HFFc6 (cell line): Measurements from ENCODE around the gene SLC6A2. TPM values are rescaled to one million over a fixed set of nuclear protein-coding genes. Genes with fewer than 3 reads are reported as not detected.

Experiments used
- DNase-seq: peaks from one replicate; pipeline ENCODE4 v3.0.0-alpha.2; 2018
- H3K27ac Mint-ChIP-seq: 2 replicates; pipeline ENCODE4 v1.8.0; 2020; ENCODE audit warnings: mild to moderate bottlenecking, mixed read lengths
- H3K27me3 Mint-ChIP-seq: 2 replicates; pipeline ENCODE4 v1.8.0; 2021; ENCODE audit warnings: mild to moderate bottlenecking, moderate library complexity, mixed read lengths; ENCODE audit not compliant: insufficient read depth
- H3K36me3 Mint-ChIP-seq: 2 replicates; pipeline ENCODE4 v1.8.0; 2021; ENCODE audit warnings: low read depth, mixed read lengths
- H3K4me1 Mint-ChIP-seq: 2 replicates; pipeline ENCODE4 v1.8.0; 2020; ENCODE audit warnings: low read depth, mixed read lengths
- H3K4me3 Mint-ChIP-seq: 2 replicates; pipeline ENCODE4 v1.8.0; 2020; ENCODE audit warnings: mild to moderate bottlenecking, moderate library complexity, mixed read lengths
- H3K9me3 Mint-ChIP-seq: 2 replicates; pipeline ENCODE4 v1.8.0; 2020; ENCODE audit warnings: mild to moderate bottlenecking, mixed read lengths
- CTCF ChIP-seq: fragments of 200-600 bp; sonication (generic); IDR thresholded peaks from 2 replicates; pipeline ENCODE4 v1.5.0; 2021; ENCODE audit warnings: antibody characterized with exemption, mild to moderate bottlenecking
- total RNA-seq, 6 experiments: library from RNA; stranded (reverse); fragmentation: NEBNext Ultra II Directional; extraction: Animal tissue kit (Norgen Biotek cat#: 25700); gene quantifications; 2 replicates in 1 of 6; 3 replicates in 5 of 6; pipeline ENCODE4 v1.2.3, GENCODE V29; 2021

SLC6A2 gene
- total RNA-seq, 6 experiments from 2014 or later, result not detected

DNA sequence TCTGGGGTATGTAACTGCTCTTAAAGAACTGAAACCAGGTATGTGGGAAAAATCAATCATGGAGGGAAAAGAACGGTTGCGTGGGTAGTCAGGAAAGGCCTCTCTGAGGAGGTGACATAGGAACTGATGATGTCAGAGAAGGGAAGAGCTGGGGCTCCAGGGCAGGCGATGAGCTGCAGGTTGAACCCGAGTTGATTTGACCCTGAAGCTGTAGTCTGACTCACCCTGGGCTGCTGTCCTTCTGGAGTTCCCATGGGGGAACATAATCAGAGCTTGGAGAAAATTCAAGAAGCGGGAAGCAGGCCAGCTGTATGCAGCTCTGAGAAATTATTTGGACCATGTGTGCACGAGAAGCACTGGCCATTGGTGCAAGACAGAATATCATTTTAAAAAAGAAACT is 16.7 kb downstream of the SLC6A2 start:
- peak; percentile 24 for DNase-seq
- Mint-ChIP-seq H3K27me3 (peaks cover 14% of the 10 kb centered on the region), H3K36me3 (no peaks in the 10 kb centered on the region), H3K27ac (no peak overlapping the region), H3K9me3 (no peaks in the 10 kb centered on the region; the same call in 1 of the 2 replicates), H3K4me1 (peaks cover 24% of the 10 kb centered on the region), H3K4me3 (no peak overlapping the region)
- TF ChIP-seq CTCF, result no peak

DNA sequence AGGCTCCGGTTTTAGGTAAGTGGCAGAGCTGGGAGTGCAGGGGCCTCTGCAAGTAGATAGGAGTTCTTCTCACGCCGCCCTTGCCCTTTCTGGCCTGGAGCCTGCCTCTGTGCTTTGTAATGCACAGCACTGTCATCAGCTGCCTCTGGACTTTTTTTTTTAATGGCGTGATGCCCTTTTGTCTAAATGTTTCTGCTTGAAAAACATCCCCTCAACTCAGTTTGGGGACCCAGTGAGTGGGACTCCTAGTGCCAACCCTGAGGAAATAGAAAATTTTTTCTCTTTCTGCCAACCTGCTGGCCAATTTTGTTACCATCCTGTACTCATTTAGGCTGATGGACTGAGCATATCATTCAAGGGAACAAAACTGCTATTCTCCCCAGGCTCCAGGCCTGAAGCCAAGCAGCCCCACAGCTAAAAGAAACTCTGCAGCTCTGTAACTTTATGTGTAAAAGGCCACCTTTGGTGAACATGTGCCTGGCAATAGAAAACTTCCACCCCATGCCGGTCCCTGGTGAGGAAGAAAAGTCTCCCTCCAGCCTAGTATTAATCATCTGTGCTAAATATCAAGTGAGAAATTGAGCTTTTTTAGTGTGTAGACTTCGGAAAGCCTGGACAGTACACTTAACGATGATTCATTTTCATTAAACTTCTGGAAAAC is 22.5 kb downstream of the SLC6A2 start:
- no peak overlapping the region for H3K4me3 Mint-ChIP-seq
- no peak for DNase-seq
- no peaks in the 10 kb centered on the region for H3K4me1 Mint-ChIP-seq
- H3K36me3 Mint-ChIP-seq, result no peaks in the 10 kb centered on the region
- no peak for TF ChIP-seq CTCF
- peaks cover 25% of the 10 kb centered on the region for H3K27me3 Mint-ChIP-seq
- no peaks in the 10 kb centered on the region for H3K9me3 Mint-ChIP-seq
- H3K27ac Mint-ChIP-seq, result no peak overlapping the region

DNA sequence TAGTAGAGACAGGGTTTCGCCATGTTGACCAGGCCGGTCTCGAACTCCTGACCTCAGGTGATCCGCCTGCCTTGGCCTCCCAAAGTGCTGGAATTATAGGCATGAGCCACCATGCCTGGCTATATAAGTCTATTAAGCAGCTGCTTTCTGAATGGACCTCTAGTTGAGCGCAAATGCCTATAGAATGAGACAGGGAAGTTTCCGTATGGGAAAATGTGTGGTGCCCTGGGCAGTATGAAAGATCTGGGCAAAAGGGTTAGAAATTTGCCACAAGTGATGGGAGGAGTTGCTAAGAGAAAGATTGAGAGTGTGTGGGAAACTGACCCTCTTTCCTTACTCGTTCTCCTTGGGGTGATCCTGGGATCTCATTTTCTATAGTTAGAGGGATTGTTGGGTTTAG is 26.3 kb downstream of the SLC6A2 start:
- Mint-ChIP-seq H3K27ac (no peak overlapping the region), H3K4me3 (no peak overlapping the region), H3K36me3 (no peaks in the 10 kb centered on the region), H3K27me3 (peaks cover 16% of the 10 kb centered on the region), H3K9me3 (no peaks in the 10 kb centered on the region), H3K4me1 (no peaks in the 10 kb centered on the region)
- no peak for TF ChIP-seq CTCF
- no peak for DNase-seq

DNA sequence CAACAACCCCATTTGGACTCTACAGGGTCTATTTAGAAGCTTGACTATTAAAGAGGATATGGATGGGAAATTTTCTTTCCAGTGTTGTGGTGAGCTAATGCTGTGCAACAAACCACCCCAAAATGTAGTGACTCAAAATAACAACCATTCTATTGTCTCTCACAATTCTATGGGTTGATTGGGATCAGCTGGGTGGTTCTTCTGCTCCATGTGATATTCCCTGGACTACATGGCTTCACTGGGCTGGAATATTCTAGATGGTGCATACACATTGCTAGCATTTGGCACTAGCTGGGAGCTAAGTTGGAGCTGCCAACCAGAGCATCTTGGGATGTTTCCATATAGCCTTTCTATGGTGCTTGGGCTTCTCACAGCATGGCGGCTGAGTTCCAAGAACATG is 30.2 kb downstream of the SLC6A2 start:
- Mint-ChIP-seq H3K4me1 (no peaks in the 10 kb centered on the region), H3K9me3 (no peaks in the 10 kb centered on the region), H3K4me3 (no peak overlapping the region), H3K36me3 (no peaks in the 10 kb centered on the region), H3K27me3 (peaks cover 12% of the 10 kb centered on the region), H3K27ac (no peak overlapping the region)
- DNase-seq, result no peak
- TF ChIP-seq CTCF, result no peak

DNA sequence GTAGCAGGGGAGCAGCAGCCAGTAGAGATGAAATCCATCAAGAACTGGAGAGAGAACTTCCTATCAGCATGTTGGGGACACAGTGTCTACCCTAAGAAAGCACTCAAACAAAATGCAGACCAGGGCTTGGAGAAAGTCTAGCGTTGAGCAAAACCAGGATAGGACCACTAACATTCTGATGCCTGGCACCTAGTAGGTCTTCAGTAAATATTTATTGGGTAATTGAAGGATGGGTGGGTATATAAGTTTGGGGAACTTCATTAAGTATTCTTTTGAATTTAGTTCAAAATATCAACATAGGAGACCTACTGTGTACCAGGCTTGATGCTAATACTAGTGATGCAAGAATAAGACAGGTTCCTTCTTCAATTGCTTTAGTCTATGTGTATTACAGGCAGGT is 30.9 kb downstream of the SLC6A2 start:
- Mint-ChIP-seq H3K27me3 (peaks cover 14% of the 10 kb centered on the region), H3K36me3 (no peaks in the 10 kb centered on the region)

More for the DNA sequence above, 30.9 kb downstream of the SLC6A2 start:
- H3K27ac Mint-ChIP-seq, result no peak overlapping the region
- no peak overlapping the region for H3K4me3 Mint-ChIP-seq
- no peak for DNase-seq
- no peak for TF ChIP-seq CTCF
- H3K9me3 Mint-ChIP-seq, result no peaks in the 10 kb centered on the region
- no peaks in the 10 kb centered on the region for H3K4me1 Mint-ChIP-seq
